Measurements from ENCODE around the gene TGFB2.

The TGFB2 gene

GRCh38 chr1:218336328-218336727 lies 8.8 kb upstream of the TGFB2 start:
- peak; percentile 28 for DNase-seq

DNA sequence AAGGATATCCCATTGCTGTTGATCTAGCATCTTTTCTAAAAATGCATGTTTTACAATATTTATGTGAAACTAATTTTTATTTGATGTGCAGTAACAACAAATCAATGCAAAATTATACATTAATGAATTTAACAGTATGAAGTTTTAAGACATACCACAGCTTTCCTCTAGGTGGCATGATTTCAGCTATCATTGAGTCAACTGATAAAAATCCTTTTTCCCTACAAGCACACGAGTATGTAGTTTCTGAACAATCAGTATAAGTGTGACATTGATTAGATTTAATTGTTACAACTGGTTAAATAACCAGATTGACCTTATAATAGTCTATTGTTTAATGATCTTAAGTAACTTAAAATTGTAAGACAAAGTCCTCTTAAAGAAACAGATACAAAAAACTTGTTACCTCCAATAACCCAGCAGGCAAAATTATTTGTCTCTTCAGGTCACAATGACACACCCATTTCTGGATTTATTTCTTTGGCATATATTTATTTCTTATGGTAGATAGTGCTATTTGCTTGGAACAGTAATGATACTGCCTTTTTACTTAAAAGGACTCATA lies 5.8 kb upstream of the TGFB2 start:
- peak; percentile 23 for DNase-seq

- no peak for DNase-seq
Observed at GRCh38 chr1:218341325-218341724, 3.8 kb upstream of the TGFB2 start.

GRCh38 chr1:218342091-218342490 lies 3.0 kb upstream of the TGFB2 start:
- no peak for DNase-seq

DNA sequence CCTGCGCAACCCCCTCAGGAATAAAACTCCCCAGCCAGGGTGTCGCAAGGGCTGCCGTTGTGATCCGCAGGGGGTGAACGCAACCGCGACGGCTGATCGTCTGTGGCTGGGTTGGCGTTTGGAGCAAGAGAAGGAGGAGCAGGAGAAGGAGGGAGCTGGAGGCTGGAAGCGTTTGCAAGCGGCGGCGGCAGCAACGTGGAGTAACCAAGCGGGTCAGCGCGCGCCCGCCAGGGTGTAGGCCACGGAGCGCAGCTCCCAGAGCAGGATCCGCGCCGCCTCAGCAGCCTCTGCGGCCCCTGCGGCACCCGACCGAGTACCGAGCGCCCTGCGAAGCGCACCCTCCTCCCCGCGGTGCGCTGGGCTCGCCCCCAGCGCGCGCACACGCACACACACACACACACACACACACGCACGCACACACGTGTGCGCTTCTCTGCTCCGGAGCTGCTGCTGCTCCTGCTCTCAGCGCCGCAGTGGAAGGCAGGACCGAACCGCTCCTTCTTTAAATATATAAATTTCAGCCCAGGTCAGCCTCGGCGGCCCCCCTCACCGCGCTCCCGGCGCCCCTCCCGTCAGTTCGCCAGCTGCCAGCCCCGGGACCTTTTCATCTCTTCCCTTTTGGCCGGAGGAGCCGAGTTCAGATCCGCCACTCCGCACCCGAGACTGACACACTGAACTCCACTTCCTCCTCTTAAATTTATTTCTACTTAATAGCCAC lies 696 bp downstream of the TGFB2 start:
- DNase-seq = peak; percentile 35

DNA sequence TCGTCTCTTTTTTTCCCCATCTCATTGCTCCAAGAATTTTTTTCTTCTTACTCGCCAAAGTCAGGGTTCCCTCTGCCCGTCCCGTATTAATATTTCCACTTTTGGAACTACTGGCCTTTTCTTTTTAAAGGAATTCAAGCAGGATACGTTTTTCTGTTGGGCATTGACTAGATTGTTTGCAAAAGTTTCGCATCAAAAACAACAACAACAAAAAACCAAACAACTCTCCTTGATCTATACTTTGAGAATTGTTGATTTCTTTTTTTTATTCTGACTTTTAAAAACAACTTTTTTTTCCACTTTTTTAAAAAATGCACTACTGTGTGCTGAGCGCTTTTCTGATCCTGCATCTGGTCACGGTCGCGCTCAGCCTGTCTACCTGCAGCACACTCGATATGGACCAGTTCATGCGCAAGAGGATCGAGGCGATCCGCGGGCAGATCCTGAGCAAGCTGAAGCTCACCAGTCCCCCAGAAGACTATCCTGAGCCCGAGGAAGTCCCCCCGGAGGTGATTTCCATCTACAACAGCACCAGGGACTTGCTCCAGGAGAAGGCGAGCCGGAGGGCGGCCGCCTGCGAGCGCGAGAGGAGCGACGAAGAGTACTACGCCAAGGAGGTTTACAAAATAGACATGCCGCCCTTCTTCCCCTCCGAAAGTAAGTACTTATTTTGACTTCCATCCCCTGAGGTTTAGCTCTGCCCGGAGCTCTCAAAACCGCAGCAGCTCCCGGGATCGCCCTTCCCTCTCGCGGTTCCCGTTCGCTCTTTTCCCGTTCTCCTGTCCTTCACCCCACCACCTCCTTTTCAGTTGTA lies 1.5 kb downstream of the TGFB2 start:
- peak; percentile 10 for DNase-seq

DNA sequence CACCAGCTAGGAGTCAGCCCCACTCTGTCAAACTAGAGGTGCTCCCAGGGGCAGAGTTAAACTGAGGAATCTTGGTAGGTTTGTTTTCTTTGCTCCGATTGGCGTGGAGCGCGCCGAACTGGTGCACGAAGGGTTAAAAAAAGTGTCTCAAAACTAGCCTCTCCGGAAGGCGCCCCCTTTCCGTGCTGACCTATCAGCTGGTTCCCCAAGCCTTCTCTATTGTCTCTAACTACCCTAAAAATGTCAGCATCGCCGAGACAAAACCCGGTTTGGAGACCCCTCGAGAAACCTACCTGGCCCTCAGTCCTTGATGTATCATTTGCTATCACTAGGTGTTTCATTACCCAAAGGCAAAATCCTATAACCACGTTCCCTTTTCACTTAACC lies 2.2 kb downstream of the TGFB2 start:
- DNase-seq = peak; percentile 16

DNA sequence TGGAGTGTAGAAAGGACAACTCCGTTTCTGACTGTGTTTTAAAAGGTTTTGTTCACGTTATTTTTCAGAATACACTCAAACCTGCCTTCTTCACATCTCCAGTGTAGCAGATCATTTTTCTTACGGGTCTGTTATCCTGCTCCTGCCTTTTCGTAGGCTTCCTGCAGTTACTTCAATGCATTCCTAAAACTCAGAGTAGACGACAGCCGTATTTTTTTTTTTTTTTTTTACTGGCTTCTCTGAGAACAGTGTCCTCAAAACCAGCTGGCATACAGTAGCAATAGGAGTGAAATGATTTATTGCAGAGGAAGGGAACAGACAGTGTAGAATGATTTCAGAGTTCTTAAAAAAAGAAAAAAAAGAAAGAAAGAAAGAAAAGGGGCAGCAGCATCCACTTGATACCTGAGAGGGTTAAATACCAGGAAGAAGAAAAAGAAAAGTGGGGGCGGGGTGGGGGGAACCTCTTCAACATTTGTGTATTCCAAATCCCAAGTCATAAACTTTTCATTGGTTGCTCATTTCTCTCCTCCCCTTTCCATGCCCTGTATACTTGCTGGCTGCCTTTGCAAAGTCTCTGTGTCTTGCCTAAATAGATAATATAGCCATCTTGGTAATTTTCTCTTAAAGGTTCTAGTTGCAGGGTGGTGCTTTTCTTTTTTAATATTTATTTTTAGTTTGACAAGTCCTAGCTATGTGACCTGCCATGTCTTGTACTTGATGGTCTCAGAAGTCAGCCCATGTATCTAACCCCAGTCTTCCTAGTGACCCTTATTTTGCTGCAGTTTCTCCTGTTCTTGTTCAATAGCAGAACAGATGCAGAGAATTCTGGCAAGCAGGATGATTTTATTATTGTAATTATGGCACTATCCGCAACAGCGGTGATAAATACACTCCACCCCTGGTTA lies 2.8 kb downstream of the TGFB2 start:
- peak; percentile 46 for DNase-seq

GRCh38 chr1:218348628-218349071 lies 3.5 kb downstream of the TGFB2 start:
- peak; percentile 51 for DNase-seq

DNA sequence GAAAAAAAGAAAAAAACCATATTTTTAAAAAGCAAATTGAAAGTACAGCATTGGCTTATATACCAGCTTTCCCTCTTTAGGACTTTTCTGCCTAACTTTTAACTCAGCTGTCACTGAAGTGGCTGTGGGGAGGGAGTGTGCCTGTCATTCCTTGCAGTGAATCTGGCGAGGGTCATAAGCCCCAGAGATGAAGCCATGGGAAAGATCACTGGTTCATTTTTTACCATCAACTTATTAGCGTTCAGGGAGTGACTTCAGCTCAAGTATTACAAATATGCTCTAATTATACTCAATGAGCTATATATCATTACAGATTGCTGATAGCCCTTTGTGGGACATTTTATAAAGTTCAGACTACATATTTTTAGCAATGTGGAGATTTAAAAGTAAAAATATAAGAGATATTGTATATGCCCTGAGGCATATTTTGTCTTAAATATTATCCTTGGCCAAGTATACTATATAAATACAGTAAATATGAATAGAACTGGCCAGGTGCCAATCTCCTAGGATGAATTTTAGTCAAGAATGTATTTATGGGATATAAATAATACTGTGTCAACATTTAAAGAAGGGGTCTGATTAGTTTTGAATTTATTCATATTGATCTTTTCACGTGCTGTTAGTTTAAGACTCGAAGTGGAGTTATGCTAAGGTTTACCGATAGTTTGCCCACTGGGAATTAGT lies 4.4 kb downstream of the TGFB2 start:
- DNase-seq = peak; percentile 11

DNA sequence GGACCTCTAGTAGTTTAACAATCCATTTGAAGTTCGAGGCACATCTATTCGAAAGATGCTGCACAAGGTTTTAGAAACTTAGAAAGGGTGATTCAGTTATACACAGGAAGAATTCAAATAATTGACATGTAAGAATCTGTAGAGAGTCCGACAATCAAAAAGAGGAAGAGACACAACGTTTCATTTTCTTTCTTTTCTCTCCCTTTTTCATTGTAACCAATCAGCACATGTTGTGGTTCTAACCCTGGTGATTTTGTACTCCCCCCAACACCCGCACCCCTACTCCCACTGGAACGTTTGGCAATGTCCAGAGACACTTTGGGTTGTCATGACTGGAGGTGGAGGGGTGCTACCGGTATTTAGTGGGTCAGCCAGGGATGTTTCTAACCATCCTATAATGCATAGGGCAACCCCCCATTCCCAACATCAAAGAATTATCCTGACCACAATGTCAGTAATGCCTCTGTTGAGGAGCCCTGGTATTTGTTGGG lies 4.9 kb downstream of the TGFB2 start:
- no peak for DNase-seq

- no peak for DNase-seq
Observed at GRCh38 chr1:218350801-218351266, 5.7 kb downstream of the TGFB2 start.

GRCh38 chr1:218351391-218352074 lies 6.4 kb downstream of the TGFB2 start:
- DNase-seq = no peak

DNA sequence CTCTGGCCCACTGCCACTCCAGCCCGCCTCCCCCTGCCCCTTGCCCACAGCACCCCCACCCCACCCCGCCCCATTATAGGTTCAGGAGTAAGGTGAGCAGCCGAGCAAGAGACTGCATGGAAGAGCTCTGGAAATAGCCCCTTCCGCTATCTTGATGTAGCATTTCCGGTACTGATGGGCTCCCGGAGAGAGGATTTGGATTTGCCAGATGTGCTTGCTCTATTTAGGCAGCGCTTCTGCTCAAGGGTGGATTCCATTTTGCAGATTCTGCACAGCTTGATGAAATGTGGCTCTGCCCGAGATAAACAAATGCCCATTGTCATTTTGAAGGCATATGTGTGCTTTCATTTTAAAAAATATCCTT lies 6.9 kb downstream of the TGFB2 start:
- DNase-seq = no peak

DNA sequence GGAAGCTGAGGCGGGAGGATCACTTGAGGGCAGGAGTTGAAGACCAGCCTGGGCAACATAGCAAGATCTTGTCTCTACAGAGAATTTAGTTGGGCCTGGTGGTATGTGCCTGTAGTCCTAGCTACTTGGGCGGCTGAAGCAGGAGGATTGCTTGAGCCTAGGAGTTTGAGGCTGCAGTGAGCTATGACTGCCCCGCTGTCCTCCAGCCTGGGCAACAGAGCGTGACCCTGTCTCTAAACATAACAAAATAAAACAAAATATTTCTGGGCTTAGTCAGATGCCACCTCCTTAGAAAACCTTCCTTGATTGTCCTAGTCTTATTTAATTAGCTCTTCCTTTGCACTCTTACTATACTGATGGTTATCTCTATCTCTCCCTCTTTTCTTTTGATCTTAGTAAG lies 8.5 kb downstream of the TGFB2 start:
- DNase-seq = no peak

DNA sequence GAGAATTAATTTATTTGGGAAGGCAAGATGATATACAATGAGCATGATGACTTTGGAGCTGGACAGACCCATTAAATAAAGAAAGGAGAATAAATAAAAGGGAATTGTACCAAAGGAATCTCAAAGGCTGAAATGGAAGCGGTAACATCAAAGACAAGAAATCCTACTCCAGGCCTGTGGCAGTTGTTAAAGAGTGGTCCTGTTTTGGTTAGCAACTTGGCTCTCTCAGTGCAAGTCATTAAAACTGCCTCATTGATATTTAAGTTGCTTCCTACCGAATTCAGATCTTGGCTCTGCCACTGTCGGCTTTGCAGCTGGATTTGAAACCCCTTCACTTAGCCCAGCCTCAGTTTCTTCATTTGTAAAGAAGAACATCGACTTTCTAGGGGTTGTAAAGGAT lies 10.1 kb downstream of the TGFB2 start:
- no peak for DNase-seq

- DNase-seq = no peak
Observed at GRCh38 chr1:218357211-218357892, 12.2 kb downstream of the TGFB2 start.

DNA sequence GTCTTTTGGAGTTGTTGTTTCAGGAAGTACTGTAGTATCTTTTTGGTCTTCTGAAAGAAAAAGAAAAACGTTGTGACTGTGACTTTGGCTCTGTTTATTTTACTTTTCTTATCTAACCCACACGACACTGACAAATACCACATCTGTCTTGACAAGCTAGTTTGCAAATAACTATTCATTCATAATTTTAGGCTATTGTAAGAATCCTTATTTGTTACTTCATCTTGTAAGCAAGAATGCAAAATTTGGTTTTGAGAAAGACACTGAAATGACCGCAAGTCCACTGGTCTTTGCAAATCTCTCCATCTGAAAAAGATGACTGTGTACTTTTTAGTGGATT lies 12.7 kb downstream of the TGFB2 start:
- no peak for DNase-seq

DNA sequence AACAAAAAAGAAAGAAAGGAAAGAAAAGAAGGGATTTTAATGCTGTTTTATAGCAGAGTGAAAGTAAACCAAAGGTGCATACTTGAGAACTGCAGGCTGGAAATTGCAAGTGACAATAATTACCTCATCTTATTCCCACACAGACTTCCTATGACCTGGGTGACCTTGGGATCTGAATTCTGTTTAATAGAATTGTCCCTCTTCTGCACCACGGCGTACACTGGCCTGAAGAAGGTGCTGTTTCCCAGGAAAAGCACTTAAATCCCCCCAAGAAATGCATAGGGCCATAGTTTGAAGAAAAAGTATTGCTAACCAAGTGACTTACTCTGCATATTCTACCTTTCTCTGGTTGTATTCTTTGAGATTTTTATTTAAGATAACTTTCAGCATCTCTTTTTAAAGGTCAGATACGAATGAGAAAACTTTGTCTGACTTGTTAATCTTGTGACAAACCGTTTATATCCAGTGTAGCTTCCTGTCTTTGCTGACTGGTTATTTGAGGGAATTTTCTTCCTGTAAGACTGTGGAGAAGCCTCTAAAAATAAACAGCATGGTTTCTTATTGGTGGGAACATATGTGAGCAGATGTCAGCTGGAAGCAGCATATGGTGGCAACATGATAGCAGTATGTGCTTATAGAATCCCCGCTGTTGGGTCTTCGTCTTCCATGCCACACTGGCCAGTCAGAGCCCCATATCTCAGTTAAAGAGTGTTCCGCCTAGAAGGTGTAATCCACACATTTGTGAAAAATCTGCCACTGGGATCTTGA lies 16.3 kb downstream of the TGFB2 start:
- DNase-seq = peak; percentile 37

DNA sequence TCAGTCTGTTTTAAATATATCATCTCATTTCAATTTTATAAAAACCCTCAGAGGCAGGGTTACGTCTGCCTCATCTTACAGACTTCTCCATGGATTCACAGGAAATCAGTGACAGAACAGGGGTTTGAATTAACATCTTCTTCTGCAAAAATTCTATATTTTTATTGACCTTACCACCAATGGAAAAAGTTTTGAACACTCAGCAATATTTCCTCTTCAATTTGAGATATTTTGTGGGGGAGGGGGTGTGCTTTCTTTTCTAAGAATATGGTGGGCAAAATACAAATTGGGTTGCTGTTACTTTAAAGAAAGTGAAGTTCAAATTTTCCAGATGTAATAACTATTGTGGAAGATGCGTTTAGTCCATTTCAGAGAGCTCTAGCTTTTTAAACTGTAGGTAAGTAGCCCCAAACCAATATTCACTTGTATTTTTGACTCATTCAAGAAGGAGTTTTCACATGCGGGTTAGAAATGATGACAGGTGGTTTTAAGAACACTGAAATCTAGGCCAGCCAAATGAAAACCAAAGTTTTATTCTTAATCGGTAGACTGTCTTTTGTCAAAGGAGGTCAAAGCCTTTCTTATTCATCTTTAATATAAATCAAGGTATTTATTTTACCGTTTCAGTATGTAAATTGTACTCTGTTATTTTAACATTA lies 17.4 kb downstream of the TGFB2 start:
- no peak for DNase-seq

Data from NCI-H748 treated with DMSO at 0.1 percent for 48 hours (cell line).